ENCODE data around the gene GMCL1. TPM values are rescaled to one million over a fixed set of nuclear protein-coding genes. Genes with fewer than 3 reads are reported as not detected.
"Not testable (repeated sequence)": the region's sequence is repeated elsewhere in the genome, so short reads cannot be mapped to it uniquely, and the experiment has no call there.

GMCL1 gene
- total RNA-seq, 1 experiment from 2014 or later = 21.6 TPM

GRCh38 chr2:69828938-69829255 lies 563 bp upstream of the GMCL1 start (continued):
- TF ChIP-seq ARID4B (CRISPR knock-in tag; IDR thresholded peaks at IDR 0.05; ENCODE audit: borderline replicate concordance) = no peak

GRCh38 chr2:69830045-69830905 lies 815 bp downstream of the GMCL1 start:
- peak; percentile 53 for DNase-seq (ENCODE audit: low spot score)
- H3K4me3 Mint-ChIP-seq = peak overlapping the region; percentile 87
- ChIA-PET CTCF (interaction anchor here (1.9 kb wide), 1 partner anchor 106 kb away, joined by 11 read pairs; no protein-coding TSS in a partner anchor), POLR2A (no interaction called here)
- peak overlapping the region; percentile 46; the same call in 1 of the 2 replicates for H3K27ac Mint-ChIP-seq
- peak; percentile 7 for ATAC-seq
- peaks cover 6% of the 10 kb centered on the region; the same call in 1 of the 2 replicates for H3K36me3 Mint-ChIP-seq
- H3K9me3 Mint-ChIP-seq = no peaks in the 10 kb centered on the region
- TF ChIP-seq KAT7 (CRISPR knock-in tag; IDR thresholded peaks at IDR 0.05; ENCODE audit: borderline replicate concordance) = 0 out of 2 replicates have a peak, but pooled peaks have one; percentile 41
- no peak for TF ChIP-seq E2F4 (CRISPR knock-in tag; IDR thresholded peaks at IDR 0.05; ENCODE audit: borderline replicate concordance, low read depth)
- TF ChIP-seq CREM (CRISPR knock-in tag; IDR thresholded peaks at IDR 0.05) = no peak
- no peak for TF ChIP-seq ZNF232 (CRISPR knock-in tag; IDR thresholded peaks at IDR 0.05)
- TF ChIP-seq PREB (CRISPR knock-in tag; IDR thresholded peaks at IDR 0.05; ENCODE audit: borderline replicate concordance) = peak; percentile 45; the same call in 1 of the 2 replicates
- peaks cover 21% of the 10 kb centered on the region for H3K4me1 Mint-ChIP-seq
- H3K27me3 Mint-ChIP-seq (ENCODE audit: low read depth) = no peaks in the 10 kb centered on the region

- not testable (repeated sequence) for H3K9me3 Mint-ChIP-seq; H3K27ac Mint-ChIP-seq; DNase-seq (ENCODE audit: low spot score); H3K27me3 Mint-ChIP-seq (ENCODE audit: low read depth); H3K36me3 Mint-ChIP-seq; ATAC-seq
- Mint-ChIP-seq H3K4me1 (peaks cover 21% of the 10 kb centered on the region), H3K4me3 (peak overlapping the region; percentile 87)
- CTCF ChIA-PET = interaction anchor here (1.9 kb wide), 1 partner anchor 106 kb away, joined by 11 read pairs; no protein-coding TSS in a partner anchor
- POLR2A ChIA-PET = interaction anchor here (0.6 kb wide), 1 partner anchor 275 kb away, joined by 3 read pairs; no protein-coding TSS in a partner anchor
Measured at GRCh38 chr2:69830906-69831241, 1.4 kb downstream of the GMCL1 start.

GRCh38 chr2:69831354-69831905 lies 2.0 kb downstream of the GMCL1 start:
- H3K4me1 Mint-ChIP-seq = peaks cover 21% of the 10 kb centered on the region
- peaks cover 6% of the 10 kb centered on the region; the same call in 1 of the 2 replicates for H3K36me3 Mint-ChIP-seq
- no peak overlapping the region for H3K27ac Mint-ChIP-seq
- ChIA-PET CTCF (interaction anchor here (1.9 kb wide), 1 partner anchor 107 kb away, joined by 11 read pairs; no protein-coding TSS in a partner anchor), POLR2A (interaction anchor here (0.6 kb wide), 1 partner anchor 275 kb away, joined by 3 read pairs; no protein-coding TSS in a partner anchor)
- H3K4me3 Mint-ChIP-seq = peak overlapping the region; percentile 48
- H3K9me3 Mint-ChIP-seq = no peaks in the 10 kb centered on the region
- no peaks in the 10 kb centered on the region for H3K27me3 Mint-ChIP-seq (ENCODE audit: low read depth)
- DNase-seq (ENCODE audit: low spot score) = no peak
- ATAC-seq = no peak
- TF ChIP-seq E2F5 (CRISPR knock-in tag; IDR thresholded peaks at IDR 0.05) (no peak), CREB1 (CRISPR knock-in tag; IDR thresholded peaks at IDR 0.05) (no peak), ZNF121 (CRISPR knock-in tag; IDR thresholded peaks at IDR 0.05) (no peak), FOXP1 (CRISPR knock-in tag; IDR thresholded peaks at IDR 0.05; ENCODE audit: borderline replicate concordance) (no peak), TP53 (CRISPR knock-in tag; IDR thresholded peaks at IDR 0.05) (no peak), FOXK1 (CRISPR knock-in tag; IDR thresholded peaks at IDR 0.05) (no peak), ESRRA (CRISPR knock-in tag; IDR thresholded peaks at IDR 0.05; ENCODE audit: borderline replicate concordance) (no peak), ATF6 (CRISPR knock-in tag; IDR thresholded peaks at IDR 0.05) (no peak), E2F1 (CRISPR knock-in tag; IDR thresholded peaks at IDR 0.05) (no peak), MXD4 (CRISPR knock-in tag; IDR thresholded peaks at IDR 0.05; ENCODE audit: borderline replicate concordance) (no peak), IRF2 (CRISPR knock-in tag; IDR thresholded peaks at IDR 0.05; ENCODE audit: borderline replicate concordance, low read depth) (no peak)
